GM18907 (cell line): Measurements from ENCODE around the gene PMF1.
"Not testable (repeated sequence)": the region's sequence is repeated elsewhere in the genome, so short reads cannot be mapped to it uniquely, and the experiment has no call there.

Experiments
- ATAC-seq: cut with Tn5 transposase; IDR thresholded peaks from one replicate; pipeline ENCODE4 v1.9.1; 2021; ENCODE audit warnings: mild to moderate bottlenecking, moderate library complexity; ENCODE audit not compliant: unreplicated experiment

Gene PMF1

GRCh38 chr1:156195853-156196252 is 17.0 kb upstream of the PMF1 start:
- ATAC-seq = no peak

DNA sequence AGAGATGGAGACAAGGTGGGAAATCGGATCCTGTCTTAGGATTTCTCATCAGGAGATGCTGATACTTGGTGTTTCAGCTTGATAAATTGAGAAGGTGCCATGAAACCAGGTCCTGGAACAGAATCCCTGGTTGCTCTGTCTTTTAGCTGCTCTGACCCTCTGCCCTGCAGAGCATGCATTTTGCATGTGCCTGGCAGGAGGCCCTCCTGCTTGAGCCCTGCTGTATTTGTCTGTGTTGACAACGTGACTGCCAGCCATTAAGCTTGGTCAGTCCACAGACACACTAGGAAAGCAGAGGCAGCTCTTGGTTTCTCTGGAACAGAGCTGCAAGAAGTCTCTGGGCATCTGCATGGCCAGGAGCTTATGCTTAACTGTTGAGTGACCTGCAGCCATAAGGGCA is 16.4 kb upstream of the PMF1 start:
- ATAC-seq = no peak

- ATAC-seq = no peak
Measured at GRCh38 chr1:156198831-156199349, 13.9 kb upstream of the PMF1 start.

- ATAC-seq = no peak
Measured at GRCh38 chr1:156200044-156200443, 12.8 kb upstream of the PMF1 start.

- no peak for ATAC-seq
Measured at GRCh38 chr1:156203331-156203730, 9.5 kb upstream of the PMF1 start.

DNA sequence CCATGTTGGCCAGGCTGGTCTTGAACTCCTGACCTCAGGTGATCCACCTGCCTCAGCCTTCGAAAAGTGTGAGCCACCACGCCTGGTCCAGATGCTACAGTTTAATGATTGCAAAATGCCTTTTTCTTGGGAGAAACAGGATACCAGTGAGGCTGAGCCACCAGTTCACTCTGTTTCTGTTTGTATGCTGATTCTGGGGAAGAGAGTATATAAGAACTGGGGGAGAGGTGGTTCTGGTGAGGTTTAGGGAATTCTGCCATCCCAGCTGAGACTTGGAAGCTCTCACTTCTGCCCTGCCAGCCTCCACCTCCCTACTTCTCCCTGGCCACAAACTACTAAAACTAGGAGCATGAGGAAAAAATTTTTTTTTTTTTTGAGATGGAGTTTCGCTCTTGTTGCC is 8.1 kb upstream of the PMF1 start:
- no peak for ATAC-seq

DNA sequence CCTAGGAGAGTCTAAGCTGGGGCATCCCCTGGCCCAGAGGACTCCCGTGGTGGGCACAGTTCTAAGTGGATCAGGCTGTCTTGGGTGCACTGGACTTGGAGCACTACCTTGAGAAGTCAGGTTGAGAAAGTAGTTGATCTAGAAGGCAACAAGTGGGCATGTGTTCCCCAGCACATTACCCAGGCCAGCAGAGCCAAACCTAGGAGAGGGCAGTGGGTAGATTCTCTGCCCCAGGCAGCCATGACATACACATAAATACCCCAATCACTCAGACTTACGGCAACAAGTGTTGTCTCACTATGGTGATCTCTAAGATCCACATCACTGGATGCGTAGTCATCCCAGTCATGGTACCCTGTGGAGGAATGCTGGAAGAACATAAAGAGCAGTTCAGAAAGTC is 1.6 kb upstream of the PMF1 start:
- no peak for ATAC-seq

DNA sequence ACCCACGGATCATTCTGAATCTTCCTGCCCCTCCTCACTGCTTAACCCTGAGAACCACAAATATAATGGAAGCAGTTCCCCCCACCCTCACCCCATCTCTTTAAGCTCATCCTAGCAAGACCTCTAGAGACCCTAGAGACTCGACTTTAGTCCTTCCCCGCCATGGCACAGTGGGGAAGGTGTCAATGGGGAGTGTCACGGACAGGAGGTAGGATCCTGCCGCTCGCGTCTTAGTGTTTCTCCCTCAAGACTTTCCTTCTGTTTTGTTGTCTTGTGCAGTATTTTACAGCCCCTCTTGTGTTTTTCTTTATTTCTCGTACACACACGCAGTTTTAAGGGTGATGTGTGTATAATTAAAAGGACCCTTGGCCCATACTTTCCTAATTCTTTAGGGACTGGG is 677 bp upstream of the PMF1 start:
- no peak for ATAC-seq

DNA sequence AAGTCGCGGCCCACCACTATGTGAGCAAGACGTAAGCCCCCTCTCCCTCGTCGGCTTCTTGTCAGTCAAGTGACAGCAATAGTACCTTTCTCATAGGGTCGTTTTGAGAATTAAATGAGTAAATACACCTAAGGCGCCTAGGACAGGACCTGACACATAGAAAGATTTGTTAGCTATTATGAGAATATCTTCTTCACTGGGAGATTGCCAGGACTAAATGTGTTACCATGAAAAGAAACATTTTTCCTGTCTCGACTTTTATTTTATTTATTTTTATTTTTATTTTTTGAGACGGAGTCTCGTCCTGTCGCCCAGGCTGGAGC is 798 bp downstream of the PMF1 start:
- no peak for ATAC-seq

- ATAC-seq = no peak
Measured at GRCh38 chr1:156214024-156214748, 1.4 kb downstream of the PMF1 start.

DNA sequence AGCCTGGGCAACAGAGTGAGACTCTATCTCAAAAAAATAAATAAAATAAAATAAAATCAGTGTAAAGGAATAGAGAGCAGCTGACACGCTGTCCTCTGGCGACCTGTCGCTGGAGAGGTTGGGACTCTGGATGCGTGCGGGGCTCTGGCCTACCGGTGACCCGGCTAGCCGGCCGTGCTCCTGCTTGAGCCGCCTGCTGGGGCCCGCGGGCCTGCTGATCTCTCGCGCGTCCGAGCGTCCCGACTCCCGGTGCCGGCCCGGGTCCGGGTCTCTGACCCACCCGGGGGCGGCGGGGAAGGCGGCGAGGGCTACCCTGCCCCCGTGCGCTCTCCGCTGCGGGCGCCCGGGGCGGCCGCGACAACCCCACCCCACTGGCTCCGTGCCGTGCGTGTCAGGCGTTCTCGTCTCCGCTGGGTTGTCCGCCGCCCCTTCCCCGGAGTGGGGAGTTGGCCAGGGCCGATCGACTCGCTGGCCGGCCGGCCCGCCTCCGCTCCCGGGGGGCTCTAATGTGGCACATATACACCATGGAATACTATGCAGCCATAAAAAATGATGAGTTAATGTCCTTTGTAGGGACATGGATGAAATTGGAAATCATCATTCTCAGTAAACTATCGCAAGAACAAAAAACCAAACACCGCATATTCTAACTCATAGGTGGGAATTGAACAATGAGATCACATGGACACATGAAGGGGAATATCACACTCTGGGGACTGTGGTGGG is 3.7 kb downstream of the PMF1 start:
- ATAC-seq = not testable (repeated sequence)

DNA sequence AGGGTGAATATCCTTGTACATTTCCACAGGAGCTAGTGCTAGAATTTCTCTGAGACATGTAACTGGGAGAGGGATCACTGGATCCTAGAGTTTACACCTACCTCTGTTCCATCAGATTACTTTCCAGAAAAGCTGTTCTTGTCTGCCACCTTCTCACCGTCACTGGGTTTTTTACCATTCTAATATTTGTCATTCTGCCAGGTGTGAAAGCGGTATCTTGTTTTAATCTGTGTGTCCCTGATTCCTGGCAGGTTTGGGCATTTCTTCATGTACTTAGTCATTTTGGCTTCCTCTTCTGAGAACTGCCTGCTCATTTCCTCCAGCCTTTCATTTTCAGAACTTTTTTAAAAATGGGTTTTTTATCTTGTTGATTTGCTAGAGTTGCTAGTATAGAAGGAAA is 5.1 kb downstream of the PMF1 start:
- ATAC-seq = no peak

DNA sequence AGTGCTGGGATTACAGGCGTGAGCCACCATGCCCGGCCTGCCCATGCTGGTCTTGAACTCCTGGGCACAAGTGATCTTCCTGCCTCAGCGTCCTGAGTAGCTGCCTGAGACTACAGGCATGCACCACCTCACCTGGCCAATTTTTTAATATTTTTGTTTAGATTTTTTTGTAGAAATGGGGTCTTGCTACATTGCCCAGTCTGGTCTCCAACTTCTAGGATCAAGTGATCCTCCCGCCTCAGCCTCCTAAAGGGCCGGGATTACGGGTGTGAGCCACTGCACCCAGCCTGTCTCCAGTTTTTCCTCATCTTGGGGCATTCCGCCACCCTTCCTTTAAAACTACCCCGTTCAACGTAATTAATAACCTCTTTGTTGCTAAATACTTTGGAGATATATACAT is 7.4 kb downstream of the PMF1 start:
- no peak for ATAC-seq

DNA sequence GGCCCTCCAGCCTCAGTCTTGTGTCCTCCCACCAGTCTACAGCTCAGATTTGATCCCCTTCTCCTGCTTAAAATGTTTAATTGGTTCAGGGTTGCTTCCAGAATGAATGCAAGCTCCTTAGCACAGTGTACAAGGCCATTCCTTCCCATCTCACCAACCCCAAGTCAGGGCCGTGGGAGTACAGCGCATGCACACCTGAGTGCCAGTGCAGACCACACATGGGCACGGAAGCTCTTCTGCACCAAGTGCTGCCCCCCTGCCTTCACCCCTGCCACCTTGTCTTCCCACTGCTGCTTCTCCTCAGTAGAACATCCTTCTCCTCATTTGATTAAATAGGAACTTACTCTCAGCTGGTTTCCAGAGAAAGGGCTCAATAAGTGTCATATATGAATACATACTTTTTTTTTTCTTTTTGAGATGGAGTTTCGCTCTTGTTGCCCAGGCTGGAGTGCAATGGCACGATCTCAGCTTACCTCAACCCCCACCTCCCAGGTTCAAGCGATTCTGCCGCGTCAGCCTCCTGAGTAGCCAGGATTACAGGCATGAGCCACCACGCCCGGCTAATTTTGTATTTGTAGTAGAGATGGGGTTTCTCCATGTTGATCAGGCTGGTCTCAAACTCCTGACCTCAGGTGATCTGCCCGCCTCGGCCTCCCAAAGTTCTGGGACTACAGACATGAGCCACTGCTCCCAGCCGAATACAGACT is 9.3 kb downstream of the PMF1 start:
- ATAC-seq = no peak

DNA sequence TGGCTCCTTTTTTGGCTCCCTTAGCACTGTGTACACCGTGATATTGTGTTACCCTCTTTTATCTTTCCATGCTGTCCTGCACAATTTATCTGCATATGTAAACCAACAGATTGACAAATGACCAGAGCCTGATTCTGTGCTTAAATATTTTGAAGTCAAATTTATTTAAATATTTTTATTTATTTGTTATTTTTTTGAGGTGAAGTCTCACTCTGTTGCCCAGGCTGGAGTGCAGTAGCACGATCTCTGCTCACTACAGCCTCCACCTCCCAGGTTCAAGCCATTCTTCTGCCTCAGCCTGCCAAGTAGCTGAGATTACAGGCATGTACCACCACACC is 12.8 kb downstream of the PMF1 start:
- ATAC-seq = no peak

- ATAC-seq = peak; percentile 59
Measured at GRCh38 chr1:156226116-156226538, 13.3 kb downstream of the PMF1 start.

DNA sequence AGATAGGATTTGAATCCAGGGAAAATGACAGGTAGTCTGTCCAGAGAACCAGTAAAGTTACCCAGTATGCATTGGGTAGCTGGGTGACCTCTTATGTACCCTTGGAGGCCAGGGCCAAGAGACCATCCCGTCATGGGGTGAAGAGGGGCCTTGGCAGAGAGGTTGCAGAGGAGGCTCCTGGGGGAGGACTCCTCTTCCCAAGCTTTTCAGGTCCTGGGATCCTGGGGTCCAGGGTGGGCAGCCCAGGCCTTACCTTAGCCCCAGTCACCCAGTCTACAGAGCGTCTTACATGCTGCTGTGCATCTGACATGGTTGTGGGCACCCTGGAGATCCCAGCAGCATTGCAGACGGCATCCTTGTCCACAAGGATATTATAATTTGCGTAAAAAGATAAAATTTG is 14.0 kb downstream of the PMF1 start:
- ATAC-seq = no peak

GRCh38 chr1:156228501-156228900 is 15.7 kb downstream of the PMF1 start:
- ATAC-seq = no peak

GRCh38 chr1:156229809-156230472 is 17.1 kb downstream of the PMF1 start:
- no peak for ATAC-seq

DNA sequence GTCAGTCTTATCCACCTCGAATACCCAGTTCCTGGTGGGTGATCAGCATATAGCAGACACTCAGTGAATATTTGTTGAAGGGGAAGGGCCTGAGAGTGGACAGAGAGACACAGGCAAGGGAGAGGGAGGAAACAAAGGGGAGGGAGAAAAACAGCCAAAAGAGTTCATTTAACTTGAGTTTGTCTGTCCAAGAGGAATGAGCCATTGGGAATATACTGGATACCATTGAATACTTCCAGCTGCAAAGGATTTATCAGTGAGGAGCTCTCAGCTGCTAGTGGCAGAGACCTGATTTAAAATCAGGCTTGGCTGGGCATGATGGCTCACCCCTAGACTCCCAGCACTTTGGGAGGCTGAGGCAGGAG is 17.6 kb downstream of the PMF1 start:
- ATAC-seq = no peak

GRCh38 chr1:156232201-156232894 is 19.5 kb downstream of the PMF1 start:
- ATAC-seq = no peak
